Tibial nerve (tissue), 4 donors: ENCODE results near the gene ST8SIA2. TPM values are rescaled to one million over a fixed set of nuclear protein-coding genes. Genes with fewer than 3 reads are reported as not detected.

Experiments used
- DNase-seq, 2 donors: peaks; one replicate each; pipeline ENCODE4 v3.0.0-alpha.2; 2019; ENCODE audit warnings: low spot score in 2 of 2
- H3K27ac ChIP-seq, 4 donors: fragments of 200-600 bp; sonication (generic) in 3 of 4; one replicate each; pipeline ENCODE4 v1.5.1; 2017 to 2019; ENCODE audit warnings: mild to moderate bottlenecking in 1 of 4
- H3K27me3 ChIP-seq, 2 donors: fragments of 200-600 bp; sonication (generic) in 1 of 2; one replicate each; pipeline versions ENCODE4 v1.5.1 to v1.6.0; 2017 to 2019
- H3K36me3 ChIP-seq, 3 donors: fragments of 200-600 bp; sonication (generic); one replicate each; pipeline ENCODE4 v1.5.1; 2018 to 2019
- H3K4me1 ChIP-seq, 4 donors: fragments of 200-600 bp; sonication (generic) in 3 of 4; one replicate each; pipeline ENCODE4 v1.5.1; 2017 to 2019
- H3K4me3 ChIP-seq, 4 donors: fragments of 200-600 bp; sonication (generic) in 3 of 4; one replicate each; pipeline ENCODE4 v1.5.1; 2017 to 2019; ENCODE audit warnings: mild to moderate bottlenecking in 1 of 4, moderate library complexity in 1 of 4
- H3K9me3 ChIP-seq, 4 donors: fragments of 200-600 bp; sonication (generic) in 3 of 4; one replicate each; pipeline ENCODE4 v1.5.1; 2017 to 2019
- CTCF ChIP-seq, 5 experiments: fragments of 200-600 bp in 3 of 5; fragments of 450-650 bp in 2 of 5; sonication (generic) in 3 of 5; IDR thresholded peaks; one replicate each; pipeline ENCODE4 v1.5.1; 2016 to 2019; ENCODE audit warnings: antibody characterized with exemption in 5 of 5, mild to moderate bottlenecking in 3 of 5, moderate library complexity in 2 of 5
- EP300 ChIP-seq, 2 donors: sonication (generic); formaldehyde crosslinking; IDR thresholded peaks; one replicate each; pipeline ENCODE4 v1.6.1; 2017; ENCODE audit warnings: antibody characterized with exemption in 2 of 2, mild to moderate bottlenecking in 1 of 2
- POLR2A ChIP-seq, 2 donors: fragments of 450-650 bp; IDR thresholded peaks; one replicate each; pipeline ENCODE4 v1.6.1; 2017; ENCODE audit warnings: antibody characterized with exemption in 2 of 2, mild to moderate bottlenecking in 2 of 2, moderate library complexity in 2 of 2
- WGBS, 2 donors: methylation state at CpG; one replicate each; pipeline ENCODE4 v1.1.5; 2018; 5-methylcytosine and 5-hydroxymethylcytosine counted together
- total RNA-seq, 4 donors: library from RNA; depleted of rRNA; stranded (reverse); fragments of >200 nt; gene quantifications; one replicate each; pipeline ENCODE4 v1.1.0, GENCODE V29; 2016

Gene ST8SIA2
- total RNA-seq, 4 donors from 2014 or later, result not detected

DNA sequence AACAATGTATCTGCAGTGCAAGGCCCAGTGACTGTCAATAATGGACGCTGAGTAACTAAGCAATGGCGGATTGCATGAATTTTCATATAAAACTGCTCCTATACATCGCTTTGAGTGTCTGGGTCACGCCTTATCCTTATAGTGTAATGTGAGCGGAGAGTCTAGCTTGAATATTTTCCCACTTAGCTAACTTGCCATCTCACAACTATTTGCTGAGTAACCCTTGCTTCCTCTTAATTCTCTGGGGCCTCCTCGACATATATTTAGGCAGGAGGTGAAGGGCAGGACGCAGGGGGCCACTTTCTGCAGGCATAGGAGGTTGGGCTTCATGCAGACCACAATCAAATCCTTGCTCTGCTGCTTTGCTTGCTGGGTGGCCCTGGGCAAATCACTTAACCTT lies 24.0 kb downstream of the ST8SIA2 start:
- Histone ChIP-seq H3K27ac (no peak overlapping the region), H3K27me3 (peaks cover 0 to 6% of the 10 kb centered on the region in 2 donors), H3K4me3 (no peak overlapping the region), H3K9me3 (no peaks in the 10 kb centered on the region), H3K4me1 (no peaks in the 10 kb centered on the region), H3K36me3 (no peaks in the 10 kb centered on the region)
- TF ChIP-seq EP300 (IDR thresholded peaks at IDR 0.05) (no peak), CTCF (IDR thresholded peaks at IDR 0.05) (no peak), POLR2A (IDR thresholded peaks at IDR 0.05) (no peak)
- DNase-seq, result no peak
- WGBS, 2 donors, result 41 to 65% methylated on average over 7 of the region's 7 CpGs

- no peak for TF ChIP-seq CTCF (IDR thresholded peaks at IDR 0.05)
- no peak for TF ChIP-seq POLR2A (IDR thresholded peaks at IDR 0.05)
- no peak for TF ChIP-seq EP300 (IDR thresholded peaks at IDR 0.05)
- Histone ChIP-seq H3K27ac (no peak overlapping the region), H3K36me3 (no peaks in the 10 kb centered on the region)
Observed at GRCh38 chr15:92418864-92419263, 25.2 kb downstream of the ST8SIA2 start.

GRCh38 chr15:92421976-92422375 lies 28.3 kb downstream of the ST8SIA2 start:
- DNase-seq, result no peak
- Histone ChIP-seq H3K4me1 (no peaks in the 10 kb centered on the region), H3K36me3 (no peaks in the 10 kb centered on the region), H3K27me3 (no peaks in the 10 kb centered on the region), H3K27ac (no peak overlapping the region), H3K4me3 (no peak overlapping the region), H3K9me3 (no peaks in the 10 kb centered on the region)
- TF ChIP-seq POLR2A (IDR thresholded peaks at IDR 0.05) (no peak), EP300 (IDR thresholded peaks at IDR 0.05) (no peak), CTCF (IDR thresholded peaks at IDR 0.05) (no peak)
- WGBS, 2 donors, result 57 to 67% methylated on average over 1 of the region's 1 CpG

More at GRCh38 chr15:92418864-92419263, 25.2 kb downstream of the ST8SIA2 start:
- DNase-seq, result no peak
- H3K27me3 ChIP-seq, result peaks cover 0 to 6% of the 10 kb centered on the region in 2 donors
- no peaks in the 10 kb centered on the region for H3K9me3 ChIP-seq
- no peak overlapping the region for H3K4me3 ChIP-seq
- no peaks in the 10 kb centered on the region for H3K4me1 ChIP-seq
- 65 to 76% methylated on average over 7 of the region's 7 CpGs for WGBS, 2 donors

DNA sequence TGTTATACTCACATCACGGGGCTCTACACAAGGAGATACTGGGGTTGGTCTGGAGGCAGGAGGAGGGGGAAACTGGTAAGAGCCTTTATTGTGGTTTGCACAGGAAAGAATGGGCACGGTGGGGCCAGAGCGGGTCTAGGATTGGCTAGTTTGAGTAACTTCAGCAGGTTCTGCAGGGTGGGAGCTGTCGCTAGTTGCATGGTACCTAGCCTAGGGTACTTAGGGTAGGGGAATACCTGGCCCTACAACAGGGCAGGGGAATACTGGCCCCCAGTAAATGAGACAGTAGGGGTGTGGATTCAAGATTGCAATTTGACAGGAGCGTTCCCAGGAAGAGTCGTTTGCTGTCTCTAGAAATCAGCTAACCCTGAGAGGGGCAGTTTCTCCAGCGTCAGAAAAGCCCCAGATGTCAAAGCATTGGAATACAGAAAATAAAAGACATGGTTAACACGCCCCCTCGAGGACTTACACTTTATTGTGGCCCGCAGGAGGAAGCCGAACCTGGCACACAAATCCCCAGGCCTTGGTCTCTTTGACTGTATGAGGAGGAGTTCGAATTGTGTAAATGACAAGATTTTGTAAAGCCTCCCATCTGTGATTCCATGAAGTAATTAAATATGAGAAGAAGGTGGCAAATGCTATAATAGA lies 32.0 kb downstream of the ST8SIA2 start:
- TF ChIP-seq EP300 (IDR thresholded peaks at IDR 0.05) (no peak), POLR2A (IDR thresholded peaks at IDR 0.05) (no peak), CTCF (IDR thresholded peaks at IDR 0.05) (no peak)
- DNase-seq, result no peak
- no peaks in the 10 kb centered on the region for H3K36me3 ChIP-seq
- H3K9me3 ChIP-seq, result no peaks in the 10 kb centered on the region
- WGBS, 2 donors, result 65 to 68% methylated on average over 12 of the region's 12 CpGs
- H3K27ac ChIP-seq, result no peak overlapping the region
- no peak overlapping the region for H3K4me3 ChIP-seq
- no peaks in the 10 kb centered on the region for H3K27me3 ChIP-seq
- no peaks in the 10 kb centered on the region for H3K4me1 ChIP-seq

DNA sequence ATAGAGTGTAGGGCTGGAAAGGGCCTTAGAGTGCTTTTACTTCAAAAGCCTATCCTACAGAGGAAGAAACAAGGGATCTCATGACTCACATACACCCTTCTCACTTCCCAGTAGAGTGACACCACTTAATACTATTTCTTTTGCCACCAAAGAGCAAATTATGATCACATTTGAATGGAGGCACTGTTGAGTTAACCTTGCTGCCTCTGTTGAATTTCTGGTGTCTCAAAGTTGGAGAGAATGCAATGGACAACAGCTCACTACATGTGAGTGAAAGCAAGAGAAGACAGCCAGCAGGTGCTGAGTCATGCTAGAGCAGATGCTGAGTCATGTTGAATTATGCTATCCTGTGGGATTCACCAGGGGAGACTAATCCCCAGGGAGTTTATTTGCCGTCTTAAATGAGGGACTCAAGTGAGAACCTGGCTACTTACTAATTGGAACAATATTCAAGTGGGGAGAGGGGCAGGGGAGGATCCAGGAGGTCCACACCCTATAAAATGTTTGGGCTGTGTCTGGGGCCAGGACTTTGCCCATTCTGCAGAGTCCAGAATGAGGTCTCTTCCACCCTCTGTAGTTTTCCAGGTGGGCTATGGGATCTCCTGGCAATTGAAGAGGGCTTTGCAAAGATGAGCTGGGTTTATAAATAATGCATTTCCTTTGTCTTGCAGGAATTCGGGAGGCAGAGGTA lies 35.8 kb downstream of the ST8SIA2 start:
- TF ChIP-seq EP300 (IDR thresholded peaks at IDR 0.05), result no peak
- no peak for TF ChIP-seq POLR2A (IDR thresholded peaks at IDR 0.05)
- no peak for TF ChIP-seq CTCF (IDR thresholded peaks at IDR 0.05)
- no peaks in the 10 kb centered on the region for H3K27me3 ChIP-seq

More for the DNA sequence above, 35.8 kb downstream of the ST8SIA2 start:
- Histone ChIP-seq H3K4me3 (no peak overlapping the region), H3K27ac (no peak overlapping the region), H3K36me3 (no peaks in the 10 kb centered on the region), H3K4me1 (no peaks in the 10 kb centered on the region), H3K9me3 (no peaks in the 10 kb centered on the region)
- WGBS, 2 donors, result 45 to 52% methylated on average over 2 of the region's 2 CpGs
- no peak for DNase-seq
